Calu3 (cell line): ENCODE data around the gene BMPR2. TPM values are rescaled to one million over a fixed set of nuclear protein-coding genes. Genes with fewer than 3 reads are reported as not detected.

Experiments used
- BruUV-seq: library from RNA; stranded (reverse); fragments of 400-500 nt; replicated peaks from 2 replicates; lab custom pipeline; 2021; lab: Mats Ljungman, UMichigan
- CTCF ChIA-PET: fragments of 300-600 bp; sonication (Branson Sonifier 250); formaldehyde crosslinking; loops from one replicate; lab custom pipeline; 2022; ENCODE audit warnings: antibody characterized with exemption; lab: Charles Lee
- DNase-seq: peaks from one replicate; pipeline ENCODE4 v3.0.0; 2022
- H3K27ac Mint-ChIP-seq: one replicate; pipeline ENCODE4 v1.8.0; 2022; ENCODE audit warnings: mixed read lengths; ENCODE audit not compliant: unreplicated experiment
- H3K27me3 Mint-ChIP-seq: one replicate; pipeline ENCODE4 v1.8.0; 2022; ENCODE audit warnings: mixed read lengths; ENCODE audit not compliant: unreplicated experiment
- H3K36me3 Mint-ChIP-seq: one replicate; pipeline ENCODE4 v1.8.0; 2022; ENCODE audit warnings: mild to moderate bottlenecking, moderate library complexity, mixed read lengths; ENCODE audit not compliant: insufficient read depth, unreplicated experiment
- H3K4me1 Mint-ChIP-seq: one replicate; pipeline ENCODE4 v1.8.0; 2022; ENCODE audit warnings: mild to moderate bottlenecking, low read depth, mixed read lengths; ENCODE audit not compliant: unreplicated experiment
- H3K4me3 Mint-ChIP-seq: one replicate; pipeline ENCODE4 v1.8.0; 2022; ENCODE audit warnings: mild to moderate bottlenecking, low read depth, moderate library complexity, mixed read lengths; ENCODE audit not compliant: unreplicated experiment
- H3K9me3 Mint-ChIP-seq: one replicate; pipeline ENCODE4 v1.8.0; 2022; ENCODE audit warnings: low read depth, mixed read lengths; ENCODE audit not compliant: unreplicated experiment
- intact Hi-C: fragments of 100-400 bp; cut with micrococcal nuclease; formaldehyde crosslinking; loops from one replicate; pipeline ENCODE4 v1.10.0; 2022; ENCODE audit not compliant: unreplicated experiment
- total RNA-seq: library from RNA; stranded (reverse); gene quantifications from 2 replicates; pipeline ENCODE4 v1.2.3, GENCODE V29; 2022
- TF ChIP-seq, protein P1 (sequence below): fragments of 200-600 bp; IDR thresholded peaks from one replicate; pipeline ENCODE4 v1.8.0; 2022; ENCODE audit warnings: antibody characterized with exemption; ENCODE audit not compliant: unreplicated experiment

The BMPR2 gene
- total RNA-seq, 1 experiment from 2014 or later: 50.1 TPM

GRCh38 chr2:202608142-202608852 is 232.2 kb downstream of the BMPR2 start:
- Mint-ChIP-seq H3K27ac (no peak overlapping the region), H3K27me3 (no peaks in the 10 kb centered on the region), H3K4me1 (no peaks in the 10 kb centered on the region), H3K4me3 (no peak overlapping the region), H3K9me3 (no peaks in the 10 kb centered on the region), H3K36me3 (no peaks in the 10 kb centered on the region)
- intact Hi-C loops: no loop called here
- CTCF ChIA-PET: no interaction called here
- TF ChIP-seq, protein P1, sequence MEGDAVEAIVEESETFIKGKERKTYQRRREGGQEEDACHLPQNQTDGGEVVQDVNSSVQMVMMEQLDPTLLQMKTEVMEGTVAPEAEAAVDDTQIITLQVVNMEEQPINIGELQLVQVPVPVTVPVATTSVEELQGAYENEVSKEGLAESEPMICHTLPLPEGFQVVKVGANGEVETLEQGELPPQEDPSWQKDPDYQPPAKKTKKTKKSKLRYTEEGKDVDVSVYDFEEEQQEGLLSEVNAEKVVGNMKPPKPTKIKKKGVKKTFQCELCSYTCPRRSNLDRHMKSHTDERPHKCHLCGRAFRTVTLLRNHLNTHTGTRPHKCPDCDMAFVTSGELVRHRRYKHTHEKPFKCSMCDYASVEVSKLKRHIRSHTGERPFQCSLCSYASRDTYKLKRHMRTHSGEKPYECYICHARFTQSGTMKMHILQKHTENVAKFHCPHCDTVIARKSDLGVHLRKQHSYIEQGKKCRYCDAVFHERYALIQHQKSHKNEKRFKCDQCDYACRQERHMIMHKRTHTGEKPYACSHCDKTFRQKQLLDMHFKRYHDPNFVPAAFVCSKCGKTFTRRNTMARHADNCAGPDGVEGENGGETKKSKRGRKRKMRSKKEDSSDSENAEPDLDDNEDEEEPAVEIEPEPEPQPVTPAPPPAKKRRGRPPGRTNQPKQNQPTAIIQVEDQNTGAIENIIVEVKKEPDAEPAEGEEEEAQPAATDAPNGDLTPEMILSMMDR: no peak
- DNase-seq: no peak
- no TSS peak for BruUV-seq

DNA sequence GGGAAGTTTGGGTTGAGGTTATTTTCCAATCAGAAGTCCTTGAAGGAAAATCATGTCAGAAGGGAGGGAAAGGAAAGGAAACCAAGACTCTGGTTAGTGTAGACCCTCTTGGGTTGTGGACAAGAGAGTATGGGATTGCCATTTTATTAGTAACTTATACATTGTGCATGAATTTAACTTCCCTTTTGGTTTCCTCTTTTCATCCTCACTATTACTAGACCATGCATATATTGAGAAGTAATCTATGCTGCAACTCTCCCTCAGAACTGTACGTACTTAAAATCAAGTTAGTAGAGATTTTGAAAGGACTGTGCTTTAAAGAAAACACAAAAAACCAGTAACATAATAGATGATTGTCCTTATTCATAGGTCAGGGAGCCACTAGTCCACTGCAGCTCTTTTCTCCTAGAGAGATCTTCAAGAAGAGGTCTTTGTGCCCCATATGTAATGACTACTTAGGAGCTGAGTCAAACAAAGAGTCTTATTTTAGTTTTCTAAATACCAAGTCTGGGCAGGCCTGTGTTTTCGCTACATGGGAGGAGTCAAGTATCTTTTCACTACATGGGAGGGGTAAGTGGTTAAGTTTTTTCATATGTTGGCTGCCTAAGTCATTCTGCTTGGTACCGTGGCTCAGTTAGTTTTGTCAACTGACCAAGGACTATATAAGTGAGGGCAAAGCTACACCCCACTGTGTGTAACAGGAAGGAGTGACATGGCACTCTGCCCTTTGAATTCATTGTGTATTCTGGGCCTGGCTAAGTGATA is 233.4 kb downstream of the BMPR2 start:
- Mint-ChIP-seq H3K27me3 (no peaks in the 10 kb centered on the region), H3K4me1 (no peaks in the 10 kb centered on the region), H3K9me3 (no peaks in the 10 kb centered on the region), H3K4me3 (no peak overlapping the region), H3K27ac (no peak overlapping the region), H3K36me3 (no peaks in the 10 kb centered on the region)
- DNase-seq: no peak
- intact Hi-C loops: no loop called here
- no TSS peak for BruUV-seq
- CTCF ChIA-PET: no interaction called here
- TF ChIP-seq, protein P1: no peak

GRCh38 chr2:202610380-202610779 is 234.3 kb downstream of the BMPR2 start:
- Mint-ChIP-seq H3K27me3 (no peaks in the 10 kb centered on the region), H3K9me3 (no peaks in the 10 kb centered on the region), H3K36me3 (no peaks in the 10 kb centered on the region), H3K4me3 (no peak overlapping the region), H3K27ac (no peak overlapping the region), H3K4me1 (no peaks in the 10 kb centered on the region)
- BruUV-seq: no TSS peak
- no peak for DNase-seq
- intact Hi-C loops: no loop called here
- CTCF ChIA-PET: no interaction called here
- TF ChIP-seq, protein P1: no peak

GRCh38 chr2:202612145-202612544 is 236.0 kb downstream of the BMPR2 start:
- BruUV-seq: no TSS peak
- intact Hi-C loops: no loop called here
- Mint-ChIP-seq H3K9me3 (no peaks in the 10 kb centered on the region), H3K36me3 (no peaks in the 10 kb centered on the region), H3K27ac (no peak overlapping the region), H3K4me3 (no peak overlapping the region), H3K4me1 (no peaks in the 10 kb centered on the region), H3K27me3 (no peaks in the 10 kb centered on the region)
- CTCF ChIA-PET: no interaction called here
- TF ChIP-seq, protein P1: no peak
- DNase-seq: no peak
